ENCODE measurements around the gene FAM50B.

DNA sequence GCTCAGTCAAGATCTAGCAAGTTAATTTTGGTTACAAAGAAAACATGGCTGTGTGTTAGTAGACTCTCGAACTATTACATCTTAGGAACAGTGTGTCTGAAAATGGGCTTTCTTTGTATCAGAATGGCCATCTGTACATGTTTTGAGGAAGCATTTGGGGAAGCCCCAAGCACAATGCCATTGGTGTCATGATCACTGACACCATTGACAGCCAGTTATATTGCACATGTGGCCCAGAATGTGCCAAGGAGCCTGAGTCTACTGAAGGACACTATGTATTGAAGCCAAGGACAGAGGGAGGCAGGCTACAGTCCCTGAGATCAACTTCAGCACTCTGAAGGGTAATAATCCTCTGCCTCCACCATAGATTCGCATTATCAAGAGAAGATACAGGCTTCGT, 12.6 kb upstream of the FAM50B start:
- TF ChIP-seq, protein P1, sequence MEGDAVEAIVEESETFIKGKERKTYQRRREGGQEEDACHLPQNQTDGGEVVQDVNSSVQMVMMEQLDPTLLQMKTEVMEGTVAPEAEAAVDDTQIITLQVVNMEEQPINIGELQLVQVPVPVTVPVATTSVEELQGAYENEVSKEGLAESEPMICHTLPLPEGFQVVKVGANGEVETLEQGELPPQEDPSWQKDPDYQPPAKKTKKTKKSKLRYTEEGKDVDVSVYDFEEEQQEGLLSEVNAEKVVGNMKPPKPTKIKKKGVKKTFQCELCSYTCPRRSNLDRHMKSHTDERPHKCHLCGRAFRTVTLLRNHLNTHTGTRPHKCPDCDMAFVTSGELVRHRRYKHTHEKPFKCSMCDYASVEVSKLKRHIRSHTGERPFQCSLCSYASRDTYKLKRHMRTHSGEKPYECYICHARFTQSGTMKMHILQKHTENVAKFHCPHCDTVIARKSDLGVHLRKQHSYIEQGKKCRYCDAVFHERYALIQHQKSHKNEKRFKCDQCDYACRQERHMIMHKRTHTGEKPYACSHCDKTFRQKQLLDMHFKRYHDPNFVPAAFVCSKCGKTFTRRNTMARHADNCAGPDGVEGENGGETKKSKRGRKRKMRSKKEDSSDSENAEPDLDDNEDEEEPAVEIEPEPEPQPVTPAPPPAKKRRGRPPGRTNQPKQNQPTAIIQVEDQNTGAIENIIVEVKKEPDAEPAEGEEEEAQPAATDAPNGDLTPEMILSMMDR (IDR thresholded peaks at IDR 0.05) = no peak
- no peak for TF ChIP-seq POLR2A (IDR thresholded peaks at IDR 0.05)

Data from uterus (tissue), 2 donors.